Astrocyte (in vitro differentiated cells and primary cell): ENCODE results near the gene KCNQ1OT1. TPM values are rescaled to one million over a fixed set of nuclear protein-coding genes. Genes with fewer than 3 reads are reported as not detected.

Experiments used
- DNase-seq: peaks from one replicate; pipeline ENCODE4 v3.0.0-alpha.2; 2010; ENCODE audit warnings: low read depth
- FAIRE-seq: peaks from 2 replicates; lab custom pipeline; 2011; peaks lifted over from hg19 to GRCh38; lab: Jason Lieb, UNC
- H2AFZ ChIP-seq: 2 replicates; pipeline ENCODE4 v1.6.0; 2012; ENCODE audit warnings: low read depth, low read length, inconsistent platforms
- H3K27ac ChIP-seq: 2 replicates; pipeline ENCODE4 v1.5.1; 2011; ENCODE audit warnings: low read depth, low read length, inconsistent platforms
- H3K27me3 ChIP-seq: 2 replicates; pipeline ENCODE4 v1.6.0; 2011; ENCODE audit warnings: low read length, inconsistent platforms; ENCODE audit not compliant: insufficient read depth
- H3K36me3 ChIP-seq: 2 replicates; pipeline ENCODE4 v1.5.1; 2011; ENCODE audit warnings: low read length, inconsistent platforms; ENCODE audit not compliant: insufficient read depth
- H3K4me1 ChIP-seq: 2 replicates; pipeline ENCODE4 v1.5.1; 2011; ENCODE audit warnings: low read length, inconsistent platforms; ENCODE audit not compliant: insufficient read depth
- H3K4me2 ChIP-seq: 2 replicates; pipeline ENCODE4 v1.6.0; 2012; ENCODE audit warnings: low read length, inconsistent platforms
- H3K4me3 ChIP-seq: 2 replicates; pipeline ENCODE4 v1.5.1; 2011; ENCODE audit warnings: low read depth, mild to moderate bottlenecking, low read length, inconsistent platforms; ENCODE audit not compliant: insufficient read depth
- H3K79me2 ChIP-seq: 2 replicates; pipeline ENCODE4 v1.6.0; 2012; ENCODE audit warnings: mild to moderate bottlenecking, low read length, inconsistent platforms; ENCODE audit not compliant: insufficient read depth
- H3K9ac ChIP-seq: 2 replicates; pipeline ENCODE4 v1.6.0; 2012; ENCODE audit warnings: mild to moderate bottlenecking, low read length, inconsistent platforms
- H3K9me3 ChIP-seq: 2 replicates; pipeline ENCODE4 v1.5.1; 2012; ENCODE audit warnings: low read depth, mild to moderate bottlenecking, low read length, inconsistent platforms; ENCODE audit not compliant: insufficient read depth
- H4K20me1 ChIP-seq: 2 replicates; pipeline ENCODE4 v1.6.0; 2012; ENCODE audit warnings: low read length, inconsistent platforms; ENCODE audit not compliant: insufficient read depth
- H3K27ac Mint-ChIP-seq: one replicate; pipeline ENCODE4 v1.8.0; 2021; ENCODE audit warnings: mild to moderate bottlenecking, mixed read lengths; ENCODE audit not compliant: unreplicated experiment
- H3K27me3 Mint-ChIP-seq: one replicate; pipeline ENCODE4 v1.8.0; 2021; ENCODE audit warnings: low read depth, mixed read lengths; ENCODE audit not compliant: unreplicated experiment
- H3K36me3 Mint-ChIP-seq: one replicate; pipeline ENCODE4 v1.8.0; 2021; ENCODE audit warnings: low read depth, mixed read lengths; ENCODE audit not compliant: unreplicated experiment
- H3K4me1 Mint-ChIP-seq: one replicate; pipeline ENCODE4 v1.8.0; 2021; ENCODE audit warnings: low read depth, mixed read lengths; ENCODE audit not compliant: unreplicated experiment
- H3K4me3 Mint-ChIP-seq: one replicate; pipeline ENCODE4 v1.8.0; 2021; ENCODE audit warnings: mild to moderate bottlenecking, moderate library complexity, mixed read lengths; ENCODE audit not compliant: unreplicated experiment
- H3K9me3 Mint-ChIP-seq: one replicate; pipeline ENCODE4 v1.8.0; 2021; ENCODE audit warnings: mild to moderate bottlenecking, mixed read lengths; ENCODE audit not compliant: unreplicated experiment
- EZH2 ChIP-seq: IDR thresholded peaks from 2 replicates; pipeline ENCODE4 v1.6.1; 2012; ENCODE audit warnings: mild to moderate bottlenecking, low read length, inconsistent platforms; ENCODE audit not compliant: insufficient read depth
- total RNA-seq: library from RNA; stranded (reverse); gene quantifications from 2 replicates; pipeline ENCODE4 v1.2.1, GENCODE V29; 2021
- TF ChIP-seq, protein P1 (sequence below): IDR thresholded peaks from 2 replicates; pipeline ENCODE4 v1.5.1; 2011; ENCODE audit warnings: low read depth, mild to moderate bottlenecking, inconsistent platforms, low read length, moderate library complexity; ENCODE audit not compliant: insufficient read depth

Gene KCNQ1OT1
- total RNA-seq, 1 donor from 2014 or later: 2.5 TPM

DNA sequence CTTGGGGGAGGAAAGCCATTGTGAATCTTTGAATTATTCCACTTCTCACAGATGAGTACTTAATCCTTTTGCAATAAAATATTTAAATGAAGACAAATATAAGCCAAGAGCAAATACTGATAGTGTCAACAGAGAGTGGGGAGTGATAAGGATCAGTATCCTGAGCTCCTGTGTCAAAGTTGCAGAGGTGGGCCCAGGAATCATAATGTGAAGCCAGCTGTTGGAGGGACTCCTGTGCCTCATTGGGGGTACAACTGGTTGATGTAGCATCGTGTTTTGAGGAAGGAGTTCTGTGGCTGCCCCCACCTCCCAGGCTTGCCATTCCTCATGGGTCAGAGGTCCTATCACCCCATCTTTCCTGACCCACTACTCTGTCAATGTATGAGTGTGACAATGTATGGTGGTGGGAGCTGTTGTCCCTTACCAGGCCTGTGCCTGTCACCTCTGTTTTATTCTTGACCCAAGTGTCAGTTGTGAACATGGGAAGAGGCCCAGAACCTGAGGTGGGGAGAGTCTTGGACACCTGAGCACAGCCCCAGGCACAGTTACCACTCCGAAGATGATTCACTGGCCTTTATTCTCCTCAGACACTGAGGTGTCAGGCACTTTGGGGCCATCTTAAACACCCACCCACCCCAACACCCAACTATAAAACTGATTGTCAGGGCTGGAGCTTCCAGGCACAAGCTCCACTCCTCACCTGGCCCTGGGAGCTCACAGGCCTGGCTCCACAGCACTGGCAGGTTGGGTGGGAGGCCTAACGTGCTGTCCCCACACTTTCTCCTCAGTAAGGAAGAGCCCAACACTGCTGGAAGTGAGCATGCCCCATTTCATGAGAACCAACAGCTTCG is 38.4 kb downstream of the KCNQ1OT1 start:
- no peak overlapping the region for H3K4me2 ChIP-seq
- DNase-seq: no peak
- no peak overlapping the region for H3K9ac ChIP-seq
- Mint-ChIP-seq H3K9me3 (peaks cover 21% of the 10 kb centered on the region), H3K27ac (no peak overlapping the region), H3K4me3 (no peak overlapping the region), H3K4me1 (peaks cover 12% of the 10 kb centered on the region), H3K27me3 (peaks cover 8% of the 10 kb centered on the region), H3K36me3 (peaks cover 22% of the 10 kb centered on the region)
- peaks cover 3% of the 10 kb centered on the region for H3K4me1 ChIP-seq
- H3K36me3 ChIP-seq: no peaks in the 10 kb centered on the region
- peaks cover 26% of the 10 kb centered on the region for H4K20me1 ChIP-seq
- H3K27me3 ChIP-seq: no peaks in the 10 kb centered on the region
- H3K27ac ChIP-seq: no peak overlapping the region
- no peak for TF ChIP-seq EZH2
- H2AFZ ChIP-seq: no peak overlapping the region
- H3K9me3 ChIP-seq: peaks cover 32% of the 10 kb centered on the region
- FAIRE-seq: no peak
- H3K79me2 ChIP-seq: peaks cover 7% of the 10 kb centered on the region
- H3K4me3 ChIP-seq: no peak overlapping the region

DNA sequence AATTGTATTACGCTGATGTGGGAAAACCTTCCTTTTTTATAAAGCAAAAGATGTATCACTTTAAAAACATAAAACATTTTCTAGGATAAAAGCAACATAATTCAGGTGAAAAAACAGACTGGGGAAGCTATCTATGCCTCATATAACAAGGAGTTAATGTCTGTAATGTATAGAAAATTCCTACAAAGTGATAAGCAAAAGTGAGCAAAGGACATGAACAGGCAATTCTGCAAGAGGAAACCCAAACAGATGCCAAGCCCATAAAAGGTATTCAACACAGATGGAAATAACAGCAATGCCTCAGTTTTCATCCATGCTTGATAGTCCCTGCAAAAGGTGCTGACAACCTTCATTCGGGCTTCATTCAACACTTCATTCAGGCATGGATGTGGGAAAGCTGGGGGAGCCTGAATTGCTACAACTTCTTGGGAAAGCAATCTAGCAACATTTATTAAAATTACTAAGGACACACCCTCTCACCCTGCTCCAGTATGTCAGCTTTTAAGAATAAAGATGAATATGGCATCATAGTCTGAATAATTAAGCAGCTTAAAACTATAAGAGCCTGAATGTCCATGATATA is 39.3 kb downstream of the KCNQ1OT1 start:
- Histone ChIP-seq H2AFZ (no peak overlapping the region), H3K4me2 (no peak overlapping the region), H3K9ac (no peak overlapping the region), H3K4me1 (peaks cover 7% of the 10 kb centered on the region), H3K9me3 (peaks cover 32% of the 10 kb centered on the region), H3K4me3 (no peak overlapping the region), H3K27me3 (no peaks in the 10 kb centered on the region), H4K20me1 (peaks cover 17% of the 10 kb centered on the region), H3K27ac (no peak overlapping the region), H3K79me2 (peaks cover 2% of the 10 kb centered on the region), H3K36me3 (no peaks in the 10 kb centered on the region)
- Mint-ChIP-seq H3K27me3 (peaks cover 8% of the 10 kb centered on the region), H3K27ac (no peak overlapping the region), H3K9me3 (peaks cover 29% of the 10 kb centered on the region), H3K4me1 (peaks cover 21% of the 10 kb centered on the region), H3K4me3 (no peak overlapping the region), H3K36me3 (peaks cover 23% of the 10 kb centered on the region)
- FAIRE-seq: no peak
- no peak for DNase-seq
- TF ChIP-seq, protein P1, sequence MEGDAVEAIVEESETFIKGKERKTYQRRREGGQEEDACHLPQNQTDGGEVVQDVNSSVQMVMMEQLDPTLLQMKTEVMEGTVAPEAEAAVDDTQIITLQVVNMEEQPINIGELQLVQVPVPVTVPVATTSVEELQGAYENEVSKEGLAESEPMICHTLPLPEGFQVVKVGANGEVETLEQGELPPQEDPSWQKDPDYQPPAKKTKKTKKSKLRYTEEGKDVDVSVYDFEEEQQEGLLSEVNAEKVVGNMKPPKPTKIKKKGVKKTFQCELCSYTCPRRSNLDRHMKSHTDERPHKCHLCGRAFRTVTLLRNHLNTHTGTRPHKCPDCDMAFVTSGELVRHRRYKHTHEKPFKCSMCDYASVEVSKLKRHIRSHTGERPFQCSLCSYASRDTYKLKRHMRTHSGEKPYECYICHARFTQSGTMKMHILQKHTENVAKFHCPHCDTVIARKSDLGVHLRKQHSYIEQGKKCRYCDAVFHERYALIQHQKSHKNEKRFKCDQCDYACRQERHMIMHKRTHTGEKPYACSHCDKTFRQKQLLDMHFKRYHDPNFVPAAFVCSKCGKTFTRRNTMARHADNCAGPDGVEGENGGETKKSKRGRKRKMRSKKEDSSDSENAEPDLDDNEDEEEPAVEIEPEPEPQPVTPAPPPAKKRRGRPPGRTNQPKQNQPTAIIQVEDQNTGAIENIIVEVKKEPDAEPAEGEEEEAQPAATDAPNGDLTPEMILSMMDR: no peak
- no peak for TF ChIP-seq EZH2

DNA sequence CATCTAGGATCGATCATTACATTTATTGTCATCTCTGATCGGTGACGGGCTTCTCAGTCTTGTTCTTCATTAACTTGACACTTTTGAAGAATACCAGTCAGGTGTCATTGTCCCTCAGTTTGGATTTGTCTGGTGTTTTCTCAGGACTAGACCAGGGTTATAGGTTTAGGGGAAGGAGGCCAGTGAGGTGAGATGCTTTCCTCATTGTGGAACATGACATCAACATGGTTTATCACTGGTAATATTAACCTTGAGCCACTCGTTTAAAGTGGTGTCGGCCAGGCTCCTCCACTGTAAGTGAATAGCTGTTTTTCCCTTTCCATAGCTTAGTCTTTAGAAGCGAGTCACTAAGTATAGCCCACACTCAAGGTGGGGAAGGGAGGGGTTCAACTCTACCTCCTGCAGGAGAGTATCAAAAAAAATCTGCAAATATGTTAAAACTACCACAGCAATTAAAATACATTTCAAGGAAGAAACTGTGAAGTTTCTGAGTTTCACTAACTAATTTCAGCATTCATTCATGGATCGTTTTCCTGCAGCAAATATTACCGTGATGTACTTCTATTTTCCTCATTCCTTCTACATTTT is 42.0 kb downstream of the KCNQ1OT1 start:
- DNase-seq (no peak), FAIRE-seq (no peak)
- H3K4me2 ChIP-seq: no peak overlapping the region
- no peak for TF ChIP-seq EZH2
- TF ChIP-seq, protein P1: no peak
- H4K20me1 ChIP-seq: no peaks in the 10 kb centered on the region
- H3K4me3 Mint-ChIP-seq: no peak overlapping the region
- no peak overlapping the region for H2AFZ ChIP-seq
- no peaks in the 10 kb centered on the region for H3K79me2 ChIP-seq
- no peaks in the 10 kb centered on the region for H3K27me3 ChIP-seq
- no peaks in the 10 kb centered on the region for H3K36me3 ChIP-seq
- peaks cover 25% of the 10 kb centered on the region for H3K4me1 Mint-ChIP-seq
- no peaks in the 10 kb centered on the region for H3K27me3 Mint-ChIP-seq
- peaks cover 7% of the 10 kb centered on the region for H3K4me1 ChIP-seq
- H3K36me3 Mint-ChIP-seq: peaks cover 19% of the 10 kb centered on the region
- H3K9me3 Mint-ChIP-seq: peaks cover 41% of the 10 kb centered on the region
- no peak overlapping the region for H3K27ac Mint-ChIP-seq
- no peak overlapping the region for H3K27ac ChIP-seq
- H3K9ac ChIP-seq: no peak overlapping the region
- peaks cover 42% of the 10 kb centered on the region for H3K9me3 ChIP-seq
- H3K4me3 ChIP-seq: no peak overlapping the region
